CD4-positive, alpha-beta memory T cell (primary cell): Measurements from ENCODE around the gene IGSF3. TPM values are rescaled to one million over a fixed set of nuclear protein-coding genes. Genes with fewer than 3 reads are reported as not detected.

Source experiments
- CTCF ChIA-PET: fragments of 350-600 bp; sonication (Branson Sonifier 250); formaldehyde crosslinking; loops from one replicate; lab custom pipeline; 2021; ENCODE audit warnings: inconsistent platforms; ENCODE audit not compliant: partially characterized antibody; lab: Charles Lee
- POLR2A ChIA-PET: fragments of 350-600 bp; sonication (Branson Sonifier 250); formaldehyde crosslinking; loops from one replicate; lab custom pipeline; 2021; ENCODE audit not compliant: partially characterized antibody; lab: Charles Lee
- DNase-seq, 5 donors: peaks; one replicate each; pipeline versions ENCODE4 v3.0.0 to v3.0.0-alpha.2; 2020 to 2022; ENCODE audit warnings: mixed read lengths in 1 of 5
- H3K27ac ChIP-seq: one replicate; pipeline ENCODE4 v1.7.0; 2013; ENCODE audit warnings: low read depth, low read length
- H3K27me3 ChIP-seq: 2 replicates; pipeline ENCODE4 v1.7.0; 2013; ENCODE audit warnings: mild to moderate bottlenecking, low read length, moderate library complexity; ENCODE audit not compliant: insufficient read depth
- H3K36me3 ChIP-seq: 2 replicates; pipeline ENCODE4 v1.7.0; 2013; ENCODE audit warnings: mild to moderate bottlenecking, low read length, moderate library complexity; ENCODE audit not compliant: insufficient read depth
- H3K4me1 ChIP-seq: 2 replicates; pipeline ENCODE4 v1.7.0; 2013; ENCODE audit warnings: mild to moderate bottlenecking, low read length, moderate library complexity; ENCODE audit not compliant: insufficient read depth
- H3K4me3 ChIP-seq, 2 donors: one replicate each; pipeline ENCODE4 v1.7.0; 2013; ENCODE audit warnings: low read length in 2 of 2, mild to moderate bottlenecking in 1 of 2
- H3K9me3 ChIP-seq, 2 donors: one replicate each; pipeline ENCODE4 v1.7.0; 2013; ENCODE audit warnings: low read length in 2 of 2, control low read depth in 1 of 2; ENCODE audit not compliant: control insufficient read depth in 1 of 2
- H3K27ac Mint-ChIP-seq, 7 donors: one replicate each; pipeline ENCODE4 v1.8.0; 2020 to 2021; ENCODE audit warnings: mixed read lengths in 7 of 7, mild to moderate bottlenecking in 6 of 7, inconsistent platforms in 3 of 7, moderate library complexity in 3 of 7
- H3K27me3 Mint-ChIP-seq, 2 donors: one replicate each; pipeline ENCODE4 v1.8.0; 2020 to 2021; ENCODE audit warnings: mixed read lengths in 2 of 2
- H3K36me3 Mint-ChIP-seq, 2 donors: one replicate each; pipeline ENCODE4 v1.8.0; 2020 to 2021; ENCODE audit warnings: mixed read lengths in 2 of 2, inconsistent platforms in 1 of 2, mild to moderate bottlenecking in 1 of 2
- H3K4me1 Mint-ChIP-seq, 4 donors: one replicate each; pipeline ENCODE4 v1.8.0; 2020 to 2021; ENCODE audit warnings: mixed read lengths in 4 of 4, mild to moderate bottlenecking in 1 of 4
- H3K4me3 Mint-ChIP-seq, 8 donors: one replicate each; pipeline ENCODE4 v1.8.0; 2020 to 2021; ENCODE audit warnings: mixed read lengths in 8 of 8, mild to moderate bottlenecking in 7 of 8, moderate library complexity in 6 of 8, inconsistent platforms in 3 of 8
- H3K9me3 Mint-ChIP-seq, 8 donors: one replicate each; pipeline ENCODE4 v1.8.0; 2020 to 2021; ENCODE audit warnings: mixed read lengths in 8 of 8, mild to moderate bottlenecking in 5 of 8, inconsistent platforms in 3 of 8, moderate library complexity in 1 of 8
- intact Hi-C: fragments of 100-400 bp; cut with micrococcal nuclease; formaldehyde crosslinking; loops from one replicate; pipeline ENCODE4 v1.15.1; 2023
- polyA plus RNA-seq, 2 donors: library from polyadenylated mRNA; unstranded; fragments of 300-500 nt; fragmentation: Illumina TruSeq; gene quantifications; one replicate each; pipeline ENCODE4 v1.2.3, GENCODE V29; 2021
- total RNA-seq, 2 experiments: library from RNA; stranded (reverse); gene quantifications; one replicate each; pipeline ENCODE4 v1.2.3, GENCODE V29; 2021

IGSF3 gene
- under 1 TPM in 1 of 2 experiments, not detected in 1; 0.06 TPM for total RNA-seq
- not detected for polyA plus RNA-seq

- Mint-ChIP-seq H3K27ac (peak within 1 kb of the TSS in 4 of 7 donors; percentile 14 to 58 (median 50)), H3K4me3 (peak within 1 kb of the TSS; percentile 79 to 86 (median 82)), H3K36me3 (no peaks in the 10 kb centered on the region), H3K4me1 (peaks cover 7 to 18% (median 10%) of the 10 kb centered on the region in 4 donors), H3K9me3 (no peaks in the 10 kb centered on the region), H3K27me3 (peaks cover 19 to 24% of the 10 kb centered on the region in 2 donors)
- Histone ChIP-seq H3K27ac (no peak within 1 kb of the TSS), H3K4me3 (peak within 1 kb of the TSS; percentile 64 to 67), H3K36me3 (no peaks in the 10 kb centered on the region), H3K27me3 (peaks cover 12% of the 10 kb centered on the region), H3K9me3 (no peaks in the 10 kb centered on the region), H3K4me1 (peaks cover 9% of the 10 kb centered on the region)
- intact Hi-C loops: no loop called here
- DNase-seq: peak; percentile 10 to 41 (median 19)
- ChIA-PET POLR2A (interaction anchor here (0.9 to 2.5 kb wide), 2 partner anchors 93 to 392 kb away, joined by 3 to 6 read pairs; partner anchors contain the start of gene TTF2), CTCF (interaction anchor here (1.4 kb wide), 1 partner anchor 93 kb away, joined by 6 read pairs; no protein-coding TSS in a partner anchor)
Observed at GRCh38 chr1:116667575-116668105, at the start of gene IGSF3. Gene IGSF3 (minus strand): TSS chr1:116667733. CDS start chr1:116666326, 1,407 bp downstream.

- Histone ChIP-seq H3K36me3 (no peaks in the 10 kb centered on the region), H3K9me3 (no peaks in the 10 kb centered on the region), H3K4me1 (no peaks in the 10 kb centered on the region), H3K4me3 (no peak overlapping the region), H3K27ac (no peak overlapping the region), H3K27me3 (no peaks in the 10 kb centered on the region)
- intact Hi-C loops: no loop called here
- peaks cover 0 to under 1% (median 0%) of the 10 kb centered on the region in 4 donors for H3K4me1 Mint-ChIP-seq
- peaks cover 6 to 8% of the 10 kb centered on the region in 2 donors for H3K27me3 Mint-ChIP-seq
- H3K27ac Mint-ChIP-seq: no peak overlapping the region
- CTCF ChIA-PET: interaction anchor here (1.2 kb wide), 1 partner anchor 45 kb away, joined by 4 read pairs; no protein-coding TSS in a partner anchor
- peaks cover 0 to 3% (median 0%) of the 10 kb centered on the region in 8 donors for H3K9me3 Mint-ChIP-seq
- no peak for DNase-seq
- POLR2A ChIA-PET: interaction anchor here (0.6 kb wide), 2 partner anchors 21 to 343 kb away, joined by 3 read pairs; partner anchors contain the start of gene TTF2
- no peak overlapping the region for H3K4me3 Mint-ChIP-seq
- H3K36me3 Mint-ChIP-seq: no peaks in the 10 kb centered on the region
Observed at GRCh38 chr1:116717318-116717717, 49.8 kb upstream of the IGSF3 start.

- Histone ChIP-seq H3K9me3 (no peaks in the 10 kb centered on the region), H3K27ac (no peak overlapping the region), H3K27me3 (no peaks in the 10 kb centered on the region), H3K4me1 (no peaks in the 10 kb centered on the region), H3K4me3 (no peak overlapping the region), H3K36me3 (no peaks in the 10 kb centered on the region)
- ChIA-PET CTCF (interaction anchor here (1.0 to 1.2 kb wide), 2 partner anchors 10 to 44 kb away, joined by 3 to 4 read pairs; no protein-coding TSS in a partner anchor), POLR2A (no interaction called here)
- H3K27me3 Mint-ChIP-seq: peaks cover 6 to 8% of the 10 kb centered on the region in 2 donors
- no peak overlapping the region for H3K27ac Mint-ChIP-seq
- H3K4me3 Mint-ChIP-seq: no peak overlapping the region
- DNase-seq: no peak
- intact Hi-C loops: no loop called here
- no peaks in the 10 kb centered on the region for H3K36me3 Mint-ChIP-seq
- peaks cover 0 to 2% (median 0%) of the 10 kb centered on the region in 4 donors for H3K4me1 Mint-ChIP-seq
- peaks cover 0 to 3% (median 0%) of the 10 kb centered on the region in 8 donors for H3K9me3 Mint-ChIP-seq
Observed at GRCh38 chr1:116716391-116716790, 48.9 kb upstream of the IGSF3 start.

- H3K27ac Mint-ChIP-seq: peak overlapping the region in 1 of 7 donors; percentile 14
- ChIA-PET CTCF (interaction anchor here (1.1 kb wide), 1 partner anchor 401 kb away, joined by 3 read pairs; no protein-coding TSS in a partner anchor), POLR2A (no interaction called here)
- no peak for DNase-seq
- Histone ChIP-seq H3K4me3 (no peak overlapping the region), H3K4me1 (no peaks in the 10 kb centered on the region), H3K27ac (no peak overlapping the region), H3K36me3 (no peaks in the 10 kb centered on the region), H3K9me3 (no peaks in the 10 kb centered on the region), H3K27me3 (no peaks in the 10 kb centered on the region)
- H3K4me1 Mint-ChIP-seq: peaks cover 0 to 2% (median 0%) of the 10 kb centered on the region in 4 donors
- no peaks in the 10 kb centered on the region for H3K9me3 Mint-ChIP-seq
- H3K4me3 Mint-ChIP-seq: no peak overlapping the region
- H3K36me3 Mint-ChIP-seq: no peaks in the 10 kb centered on the region
- intact Hi-C loops: no loop called here
- H3K27me3 Mint-ChIP-seq: peaks cover 6 to 15% of the 10 kb centered on the region in 2 donors
Observed at GRCh38 chr1:116713474-116713873, 45.9 kb upstream of the IGSF3 start.

GRCh38 chr1:116712510-116712909 lies 45.0 kb upstream of the IGSF3 start:
- Mint-ChIP-seq H3K27ac (peak overlapping the region in 2 of 7 donors; percentile 53 to 57), H3K9me3 (peaks cover 0 to 4% (median 0%) of the 10 kb centered on the region in 8 donors), H3K36me3 (no peaks in the 10 kb centered on the region), H3K4me1 (peaks cover 0 to 2% (median 0%) of the 10 kb centered on the region in 4 donors), H3K27me3 (peaks cover 11 to 20% of the 10 kb centered on the region in 2 donors), H3K4me3 (no peak overlapping the region)
- Histone ChIP-seq H3K4me3 (no peak overlapping the region), H3K4me1 (no peaks in the 10 kb centered on the region), H3K27ac (no peak overlapping the region), H3K36me3 (no peaks in the 10 kb centered on the region), H3K27me3 (peaks cover 4% of the 10 kb centered on the region), H3K9me3 (no peaks in the 10 kb centered on the region)
- POLR2A ChIA-PET: no interaction called here
- intact Hi-C loops: no loop called here
- DNase-seq: no peak
- CTCF ChIA-PET: interaction anchor here (1.1 to 1.2 kb wide), 2 partner anchors 40 to 402 kb away, joined by 3 read pairs; no protein-coding TSS in a partner anchor

- H3K9me3 Mint-ChIP-seq: peaks cover 0 to 5% (median 0%) of the 10 kb centered on the region in 8 donors
- H3K4me3 ChIP-seq: no peak overlapping the region
- no peak overlapping the region for H3K4me3 Mint-ChIP-seq
- no peak overlapping the region for H3K27ac ChIP-seq
- no peaks in the 10 kb centered on the region for H3K9me3 ChIP-seq
- peaks cover 0 to 2% (median 0%) of the 10 kb centered on the region in 4 donors for H3K4me1 Mint-ChIP-seq
- no peaks in the 10 kb centered on the region for H3K36me3 ChIP-seq
- H3K4me1 ChIP-seq: no peaks in the 10 kb centered on the region
- H3K27me3 ChIP-seq: peaks cover 4% of the 10 kb centered on the region
- intact Hi-C loops: no loop called here
- H3K27ac Mint-ChIP-seq: no peak overlapping the region
- H3K27me3 Mint-ChIP-seq: peaks cover 8 to 19% of the 10 kb centered on the region in 2 donors
- ChIA-PET POLR2A (no interaction called here), CTCF (interaction anchor here (1.2 kb wide), 1 partner anchor 39 kb away, joined by 3 read pairs; no protein-coding TSS in a partner anchor)
- no peak for DNase-seq
- no peaks in the 10 kb centered on the region for H3K36me3 Mint-ChIP-seq
Observed at GRCh38 chr1:116711263-116711840, 43.8 kb upstream of the IGSF3 start.
